Testis (tissue), 2 donors: Measurements from ENCODE around the gene PLCB1.

ENCODE experiments used
- POLR2A ChIP-seq: fragments of 450-650 bp; IDR thresholded peaks from one replicate; pipeline ENCODE4 v1.6.1; 2017; ENCODE audit warnings: antibody characterized with exemption, mild to moderate bottlenecking, moderate library complexity
- TF ChIP-seq, protein P1 (sequence below), 3 experiments: fragments of 450-650 bp in 2 of 3; fragments of 200-600 bp in 1 of 3; sonication (generic) in 1 of 3; IDR thresholded peaks; one replicate each; pipeline ENCODE4 v1.5.1; 2016 to 2019; ENCODE audit warnings: antibody characterized with exemption in 3 of 3, mild to moderate bottlenecking in 2 of 3, moderate library complexity in 1 of 3

DNA sequence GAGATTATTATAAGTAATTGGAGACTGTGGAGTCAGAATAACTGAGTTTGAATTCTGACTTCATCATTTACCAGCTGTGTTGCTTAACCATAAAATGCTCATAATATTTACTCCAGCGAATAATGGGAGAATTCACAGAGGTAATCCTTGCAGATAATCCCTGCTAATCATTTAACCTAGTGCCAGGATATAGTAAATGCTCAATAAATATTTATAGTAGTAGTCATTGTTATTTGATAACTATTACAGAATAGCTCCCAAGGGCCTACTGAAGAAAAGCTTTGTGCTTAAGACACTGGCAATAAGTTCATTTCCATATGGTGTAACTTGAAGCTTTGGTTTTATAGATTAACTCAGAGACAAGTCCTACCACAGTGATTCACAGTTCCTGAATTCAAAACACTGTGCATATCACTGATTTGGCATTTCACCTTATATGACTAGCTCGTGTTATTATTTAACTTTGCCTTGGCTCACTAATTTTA lies 728.0 kb downstream of the PLCB1 start:
- TF ChIP-seq, protein P1, sequence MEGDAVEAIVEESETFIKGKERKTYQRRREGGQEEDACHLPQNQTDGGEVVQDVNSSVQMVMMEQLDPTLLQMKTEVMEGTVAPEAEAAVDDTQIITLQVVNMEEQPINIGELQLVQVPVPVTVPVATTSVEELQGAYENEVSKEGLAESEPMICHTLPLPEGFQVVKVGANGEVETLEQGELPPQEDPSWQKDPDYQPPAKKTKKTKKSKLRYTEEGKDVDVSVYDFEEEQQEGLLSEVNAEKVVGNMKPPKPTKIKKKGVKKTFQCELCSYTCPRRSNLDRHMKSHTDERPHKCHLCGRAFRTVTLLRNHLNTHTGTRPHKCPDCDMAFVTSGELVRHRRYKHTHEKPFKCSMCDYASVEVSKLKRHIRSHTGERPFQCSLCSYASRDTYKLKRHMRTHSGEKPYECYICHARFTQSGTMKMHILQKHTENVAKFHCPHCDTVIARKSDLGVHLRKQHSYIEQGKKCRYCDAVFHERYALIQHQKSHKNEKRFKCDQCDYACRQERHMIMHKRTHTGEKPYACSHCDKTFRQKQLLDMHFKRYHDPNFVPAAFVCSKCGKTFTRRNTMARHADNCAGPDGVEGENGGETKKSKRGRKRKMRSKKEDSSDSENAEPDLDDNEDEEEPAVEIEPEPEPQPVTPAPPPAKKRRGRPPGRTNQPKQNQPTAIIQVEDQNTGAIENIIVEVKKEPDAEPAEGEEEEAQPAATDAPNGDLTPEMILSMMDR (IDR thresholded peaks at IDR 0.05): no peak
- TF ChIP-seq POLR2A: no peak
